MM.1S (cell line): Measurements from ENCODE around the gene CA12.

Experiments used
- DNase-seq: peaks from one replicate; pipeline ENCODE4 v3.0.0-alpha.2; 2015
- H2AFZ ChIP-seq: fragments of 300-600 bp; sonication (generic); 2 replicates; pipeline ENCODE4 v1.6.0; 2016; ENCODE audit warnings: antibody characterized with exemption, low read length
- H3F3A ChIP-seq: fragments of 300-600 bp; sonication (generic); 2 replicates; pipeline ENCODE4 v1.6.1; 2016; ENCODE audit warnings: mild to moderate bottlenecking, antibody characterized with exemption, low read length, moderate library complexity, mixed read lengths; ENCODE audit not compliant: insufficient read depth
- H3K27ac ChIP-seq: fragments of 300-600 bp; sonication (generic); 2 replicates; pipeline ENCODE4 v1.5.1; 2016; ENCODE audit warnings: mild to moderate bottlenecking, low read length
- H3K27me3 ChIP-seq: fragments of 300-600 bp; sonication (generic); replicated peaks from 2 replicates; pipeline ENCODE4 v1.6.0; 2016; ENCODE audit warnings: low read length; ENCODE audit not compliant: insufficient read depth
- H3K36me3 ChIP-seq: fragments of 300-600 bp; sonication (generic); replicated peaks from 2 replicates; pipeline ENCODE4 v1.6.1; 2016; ENCODE audit warnings: mild to moderate bottlenecking, low read length, mixed read lengths; ENCODE audit not compliant: insufficient read depth
- H3K4me1 ChIP-seq: fragments of 300-600 bp; sonication (generic); 2 replicates; pipeline ENCODE4 v1.6.1; 2016; ENCODE audit warnings: low read length, mixed read lengths
- H3K4me2 ChIP-seq: fragments of 300-600 bp; sonication (generic); 2 replicates; pipeline ENCODE4 v1.6.0; 2016; ENCODE audit warnings: low read depth, low read length
- H3K4me3 ChIP-seq: fragments of 300-600 bp; sonication (generic); 2 replicates; pipeline ENCODE4 v1.5.1; 2016; ENCODE audit warnings: low read length, mixed read lengths
- H3K79me2 ChIP-seq: fragments of 300-600 bp; sonication (generic); 2 replicates; pipeline ENCODE4 v1.6.1; 2016; ENCODE audit warnings: mixed run types, low read length, mixed read lengths
- H3K9ac ChIP-seq: fragments of 300-600 bp; sonication (generic); 2 replicates; pipeline ENCODE4 v1.6.1; 2016; ENCODE audit warnings: low read length, mixed read lengths
- H3K9me2 ChIP-seq: fragments of 300-600 bp; sonication (generic); replicated peaks from 2 replicates; pipeline ENCODE4 v1.6.1; 2016; ENCODE audit warnings: mild to moderate bottlenecking, low read length, mixed read lengths; ENCODE audit not compliant: insufficient read depth
- H3K9me3 ChIP-seq: fragments of 300-600 bp; sonication (generic); replicated peaks from 2 replicates; pipeline ENCODE4 v1.6.1; 2016; ENCODE audit warnings: mild to moderate bottlenecking, low read length, mixed read lengths; ENCODE audit not compliant: insufficient read depth
- H4K20me1 ChIP-seq: fragments of 300-600 bp; sonication (generic); 2 replicates; pipeline ENCODE4 v1.6.1; 2016; ENCODE audit warnings: mild to moderate bottlenecking, low read length, moderate library complexity, mixed read lengths; ENCODE audit not compliant: insufficient read depth
- EZH2 ChIP-seq: fragments of 300-600 bp; sonication (generic); optimal IDR thresholded peaks from 2 replicates; pipeline ENCODE3; 2017; ENCODE audit warnings: low read depth, mild to moderate bottlenecking, antibody characterized with exemption, low read length, mixed read lengths
- EZH2phosphoT487 ChIP-seq: fragments of 300-600 bp; sonication (generic); IDR thresholded peaks from 2 replicates; pipeline ENCODE4 v1.6.1; 2018; ENCODE audit warnings: antibody characterized with exemption, low read length
- TF ChIP-seq, protein P1 (sequence below): fragments of 300-600 bp; sonication (generic); IDR thresholded peaks from 2 replicates; pipeline ENCODE4 v1.5.1; 2016; ENCODE audit warnings: antibody characterized with exemption, low read length, mixed read lengths

The CA12 gene

GRCh38 chr15:63341898-63342297 is 39.7 kb downstream of the CA12 start:
- no peaks in the 10 kb centered on the region for H3K27me3 ChIP-seq
- H3K36me3 ChIP-seq, result no peaks in the 10 kb centered on the region
- no peaks in the 10 kb centered on the region for H3K9me2 ChIP-seq
- H3K9me3 ChIP-seq, result no peaks in the 10 kb centered on the region
- no peak overlapping the region for H3K27ac ChIP-seq
- no peak overlapping the region for H3K9ac ChIP-seq
- no peaks in the 10 kb centered on the region for H3K79me2 ChIP-seq
- H3K4me2 ChIP-seq, result no peak overlapping the region
- H3F3A ChIP-seq, result no peaks in the 10 kb centered on the region
- no peaks in the 10 kb centered on the region for H4K20me1 ChIP-seq
- H3K4me1 ChIP-seq, result peaks cover 5% of the 10 kb centered on the region
- DNase-seq, result no peak
- H2AFZ ChIP-seq, result no peak overlapping the region
- H3K4me3 ChIP-seq, result no peak overlapping the region
- TF ChIP-seq, protein P1, sequence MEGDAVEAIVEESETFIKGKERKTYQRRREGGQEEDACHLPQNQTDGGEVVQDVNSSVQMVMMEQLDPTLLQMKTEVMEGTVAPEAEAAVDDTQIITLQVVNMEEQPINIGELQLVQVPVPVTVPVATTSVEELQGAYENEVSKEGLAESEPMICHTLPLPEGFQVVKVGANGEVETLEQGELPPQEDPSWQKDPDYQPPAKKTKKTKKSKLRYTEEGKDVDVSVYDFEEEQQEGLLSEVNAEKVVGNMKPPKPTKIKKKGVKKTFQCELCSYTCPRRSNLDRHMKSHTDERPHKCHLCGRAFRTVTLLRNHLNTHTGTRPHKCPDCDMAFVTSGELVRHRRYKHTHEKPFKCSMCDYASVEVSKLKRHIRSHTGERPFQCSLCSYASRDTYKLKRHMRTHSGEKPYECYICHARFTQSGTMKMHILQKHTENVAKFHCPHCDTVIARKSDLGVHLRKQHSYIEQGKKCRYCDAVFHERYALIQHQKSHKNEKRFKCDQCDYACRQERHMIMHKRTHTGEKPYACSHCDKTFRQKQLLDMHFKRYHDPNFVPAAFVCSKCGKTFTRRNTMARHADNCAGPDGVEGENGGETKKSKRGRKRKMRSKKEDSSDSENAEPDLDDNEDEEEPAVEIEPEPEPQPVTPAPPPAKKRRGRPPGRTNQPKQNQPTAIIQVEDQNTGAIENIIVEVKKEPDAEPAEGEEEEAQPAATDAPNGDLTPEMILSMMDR, result no peak
- TF ChIP-seq EZH2 (no peak), EZH2phosphoT487 (no peak)

- no peak overlapping the region for H3K27ac ChIP-seq
- H3F3A ChIP-seq, result no peaks in the 10 kb centered on the region
- no peaks in the 10 kb centered on the region for H4K20me1 ChIP-seq
- H3K9me3 ChIP-seq, result no peaks in the 10 kb centered on the region
- no peak overlapping the region for H2AFZ ChIP-seq
- no peaks in the 10 kb centered on the region for H3K27me3 ChIP-seq
- no peaks in the 10 kb centered on the region for H3K36me3 ChIP-seq
- no peak overlapping the region for H3K4me2 ChIP-seq
- TF ChIP-seq, protein P1, result no peak
- no peak for TF ChIP-seq EZH2phosphoT487
- TF ChIP-seq EZH2, result no peak
- no peaks in the 10 kb centered on the region for H3K79me2 ChIP-seq
- no peak overlapping the region for H3K4me3 ChIP-seq
- no peaks in the 10 kb centered on the region for H3K9me2 ChIP-seq
- H3K4me1 ChIP-seq, result no peaks in the 10 kb centered on the region
- DNase-seq, result no peak
- no peak overlapping the region for H3K9ac ChIP-seq
Measured at GRCh38 chr15:63340878-63341277, 40.8 kb downstream of the CA12 start.

- Histone ChIP-seq H3K79me2 (no peaks in the 10 kb centered on the region), H3K9ac (no peak overlapping the region), H2AFZ (no peak overlapping the region), H3F3A (no peaks in the 10 kb centered on the region), H4K20me1 (no peaks in the 10 kb centered on the region), H3K36me3 (no peaks in the 10 kb centered on the region), H3K4me2 (no peak overlapping the region), H3K4me1 (no peaks in the 10 kb centered on the region), H3K27me3 (no peaks in the 10 kb centered on the region), H3K27ac (no peak overlapping the region), H3K9me3 (no peaks in the 10 kb centered on the region), H3K4me3 (no peak overlapping the region), H3K9me2 (no peaks in the 10 kb centered on the region)
- no peak for TF ChIP-seq EZH2
- TF ChIP-seq EZH2phosphoT487, result no peak
- DNase-seq, result no peak
Measured at GRCh38 chr15:63340353-63340752, 41.3 kb downstream of the CA12 start.

- no peaks in the 10 kb centered on the region for H3K27me3 ChIP-seq
- H3K9ac ChIP-seq, result no peak overlapping the region
- no peaks in the 10 kb centered on the region for H3K9me2 ChIP-seq
- H2AFZ ChIP-seq, result no peak overlapping the region
- no peaks in the 10 kb centered on the region for H3F3A ChIP-seq
- no peaks in the 10 kb centered on the region for H4K20me1 ChIP-seq
- H3K4me2 ChIP-seq, result no peak overlapping the region
- no peaks in the 10 kb centered on the region for H3K79me2 ChIP-seq
- no peaks in the 10 kb centered on the region for H3K36me3 ChIP-seq
- H3K4me3 ChIP-seq, result no peak overlapping the region
- TF ChIP-seq, protein P1, result no peak
- no peak for TF ChIP-seq EZH2phosphoT487
- TF ChIP-seq EZH2, result no peak
- H3K9me3 ChIP-seq, result no peaks in the 10 kb centered on the region
- no peaks in the 10 kb centered on the region for H3K4me1 ChIP-seq
- no peak overlapping the region for H3K27ac ChIP-seq
- DNase-seq, result no peak
Measured at GRCh38 chr15:63339836-63340235, 41.8 kb downstream of the CA12 start.
